NB4 (cell line): ENCODE measurements around the gene PROM1.

Source experiments
- DNase-seq: peaks from one replicate; pipeline ENCODE4 v3.0.0; 2010; ENCODE audit warnings: low read depth
- H3K4me3 ChIP-seq: one replicate; pipeline ENCODE4 v1.5.1; 2011; ENCODE audit warnings: mild to moderate bottlenecking, low read depth, low read length, moderate library complexity
- MYC ChIP-seq: IDR thresholded peaks from 2 replicates; pipeline ENCODE4 v1.6.1; 2011; ENCODE audit warnings: low read depth, low read length
- POLR2A ChIP-seq: IDR thresholded peaks from 2 replicates; pipeline ENCODE4 v1.6.1; 2011; ENCODE audit warnings: mild to moderate bottlenecking; ENCODE audit not compliant: insufficient read length; ENCODE audit errors: extremely low read depth
- TF ChIP-seq, protein P1 (sequence below): IDR thresholded peaks from 2 replicates; pipeline ENCODE4 v1.6.1; 2011; ENCODE audit warnings: low read depth, low read length
- TF ChIP-seq, protein P2 (sequence below): IDR thresholded peaks from one replicate; pipeline ENCODE4 v1.5.1; 2012; ENCODE audit warnings: low read depth, low read length

The PROM1 gene

DNA sequence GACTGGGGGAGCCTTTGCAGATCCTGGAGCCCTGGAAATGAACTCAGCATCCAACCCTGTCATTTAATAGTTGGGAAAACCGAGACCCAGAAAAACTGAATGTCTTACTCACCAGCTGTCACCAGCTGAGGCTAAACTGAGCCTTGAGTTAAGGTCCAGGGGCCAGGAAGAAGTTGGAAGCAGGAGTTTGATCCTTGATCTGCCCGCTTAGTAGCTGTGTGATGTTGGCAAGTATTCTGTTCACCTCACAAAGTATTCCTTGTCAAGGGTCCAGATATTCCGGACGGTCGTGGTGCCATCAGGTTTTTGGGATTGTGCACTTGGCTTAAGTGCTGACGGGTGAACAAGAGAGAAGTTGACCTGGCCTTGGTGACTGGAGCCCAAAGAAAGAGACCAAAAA is 30.7 kb upstream of the PROM1 start:
- TF ChIP-seq MYC (no peak), POLR2A (no peak)
- TF ChIP-seq, protein P1, sequence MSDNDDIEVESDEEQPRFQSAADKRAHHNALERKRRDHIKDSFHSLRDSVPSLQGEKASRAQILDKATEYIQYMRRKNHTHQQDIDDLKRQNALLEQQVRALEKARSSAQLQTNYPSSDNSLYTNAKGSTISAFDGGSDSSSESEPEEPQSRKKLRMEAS = no peak
- TF ChIP-seq, protein P2, sequence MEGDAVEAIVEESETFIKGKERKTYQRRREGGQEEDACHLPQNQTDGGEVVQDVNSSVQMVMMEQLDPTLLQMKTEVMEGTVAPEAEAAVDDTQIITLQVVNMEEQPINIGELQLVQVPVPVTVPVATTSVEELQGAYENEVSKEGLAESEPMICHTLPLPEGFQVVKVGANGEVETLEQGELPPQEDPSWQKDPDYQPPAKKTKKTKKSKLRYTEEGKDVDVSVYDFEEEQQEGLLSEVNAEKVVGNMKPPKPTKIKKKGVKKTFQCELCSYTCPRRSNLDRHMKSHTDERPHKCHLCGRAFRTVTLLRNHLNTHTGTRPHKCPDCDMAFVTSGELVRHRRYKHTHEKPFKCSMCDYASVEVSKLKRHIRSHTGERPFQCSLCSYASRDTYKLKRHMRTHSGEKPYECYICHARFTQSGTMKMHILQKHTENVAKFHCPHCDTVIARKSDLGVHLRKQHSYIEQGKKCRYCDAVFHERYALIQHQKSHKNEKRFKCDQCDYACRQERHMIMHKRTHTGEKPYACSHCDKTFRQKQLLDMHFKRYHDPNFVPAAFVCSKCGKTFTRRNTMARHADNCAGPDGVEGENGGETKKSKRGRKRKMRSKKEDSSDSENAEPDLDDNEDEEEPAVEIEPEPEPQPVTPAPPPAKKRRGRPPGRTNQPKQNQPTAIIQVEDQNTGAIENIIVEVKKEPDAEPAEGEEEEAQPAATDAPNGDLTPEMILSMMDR = no peak
- no peak overlapping the region for H3K4me3 ChIP-seq
- no peak for DNase-seq

DNA sequence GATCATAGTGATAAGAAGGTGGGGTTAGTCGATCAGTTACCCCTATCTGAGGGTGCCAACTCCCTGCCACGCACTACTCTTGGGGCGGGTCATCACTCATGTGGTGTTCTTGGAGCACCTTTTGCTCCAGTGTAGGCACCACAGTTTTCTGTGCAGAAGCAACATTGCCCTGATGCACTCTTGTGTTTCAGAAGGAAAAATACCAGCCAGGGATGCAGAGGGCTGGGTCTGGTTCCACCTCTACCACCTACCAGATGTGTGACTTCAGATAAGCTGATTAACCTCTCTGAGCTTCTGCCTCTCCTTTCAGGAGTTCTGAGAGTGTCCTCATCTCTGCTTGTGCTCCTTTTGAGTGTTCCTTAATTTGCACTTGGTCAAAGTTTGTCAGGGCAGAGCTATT is 29.9 kb upstream of the PROM1 start:
- TF ChIP-seq MYC (no peak), POLR2A (no peak)
- TF ChIP-seq, protein P2 = no peak
- TF ChIP-seq, protein P1 = no peak
- H3K4me3 ChIP-seq = no peak overlapping the region
- DNase-seq = no peak

DNA sequence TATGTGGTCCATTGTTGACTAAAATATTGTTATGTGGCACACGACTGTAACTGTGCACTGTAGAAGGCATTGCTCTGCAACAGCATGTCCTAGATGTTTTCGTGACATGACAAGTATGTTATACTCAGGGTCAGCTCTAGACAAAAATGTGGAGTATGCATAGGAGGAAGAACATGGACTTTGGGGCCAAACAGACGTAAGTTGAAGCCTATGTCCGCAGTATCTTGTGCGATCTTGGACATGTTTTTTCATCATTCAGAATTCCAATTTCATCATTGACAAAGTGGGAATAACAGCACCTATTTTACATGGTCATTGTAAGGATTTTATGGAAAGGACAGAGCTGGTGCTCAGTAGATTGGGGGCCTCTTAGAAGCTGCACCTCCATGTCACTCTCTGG is 27.7 kb upstream of the PROM1 start:
- DNase-seq = no peak
- TF ChIP-seq, protein P1 = no peak
- H3K4me3 ChIP-seq = no peak overlapping the region

GRCh38 chr4:16110661-16111290 is 27.0 kb upstream of the PROM1 start:
- H3K4me3 ChIP-seq = no peak overlapping the region
- DNase-seq = no peak
- TF ChIP-seq, protein P2 = no peak
- no peak for TF ChIP-seq MYC
- no peak for TF ChIP-seq POLR2A
- TF ChIP-seq, protein P1 = no peak

- DNase-seq = no peak
- H3K4me3 ChIP-seq = no peak overlapping the region
- no peak for TF ChIP-seq MYC
- TF ChIP-seq, protein P1 = no peak
- TF ChIP-seq, protein P2 = no peak
- TF ChIP-seq POLR2A = no peak
Measured at GRCh38 chr4:16110199-16110598, 26.4 kb upstream of the PROM1 start.

- DNase-seq = no peak
- no peak for TF ChIP-seq POLR2A
- TF ChIP-seq, protein P1 = no peak
- TF ChIP-seq, protein P2 = no peak
- TF ChIP-seq MYC = no peak
- H3K4me3 ChIP-seq = no peak overlapping the region
Measured at GRCh38 chr4:16109256-16109655, 25.4 kb upstream of the PROM1 start.
